Memory B cell (primary cell): Measurements from ENCODE around the gene DNAJC18.
A peak's percentile ranks its signal among the peaks of the same experiment; 100 is the strongest.
"Not testable (repeated sequence)": the region's sequence is repeated elsewhere in the genome, so short reads cannot be mapped to it uniquely, and the experiment has no call there.

Source experiments
- ATAC-seq: fragments of 150-1000 bp; cut with Tn5 transposase; 2 replicates; pipeline ENCODE4 v1.10.0; 2021; ENCODE audit warnings: low read depth, mild to moderate bottlenecking, moderate library complexity
- DNase-seq, 2 donors: peaks; one replicate each; pipeline ENCODE4 v3.0.0; 2022; ENCODE audit warnings: low spot score in 2 of 2
- H3K27ac Mint-ChIP-seq: one replicate; pipeline ENCODE4 v1.8.0; 2022; ENCODE audit warnings: mild to moderate bottlenecking, moderate library complexity, mixed read lengths
- H3K27me3 Mint-ChIP-seq: one replicate; pipeline ENCODE4 v1.8.0; 2022; ENCODE audit warnings: mixed read lengths
- H3K36me3 Mint-ChIP-seq: one replicate; pipeline ENCODE4 v1.8.0; 2022; ENCODE audit warnings: mild to moderate bottlenecking, mixed read lengths
- H3K4me1 Mint-ChIP-seq: one replicate; pipeline ENCODE4 v1.8.0; 2022; ENCODE audit warnings: mixed read lengths
- H3K4me3 Mint-ChIP-seq: one replicate; pipeline ENCODE4 v1.8.0; 2022; ENCODE audit warnings: mild to moderate bottlenecking, moderate library complexity, mixed read lengths
- H3K9me3 Mint-ChIP-seq: one replicate; pipeline ENCODE4 v1.8.0; 2022; ENCODE audit warnings: mixed read lengths

Gene DNAJC18

DNA sequence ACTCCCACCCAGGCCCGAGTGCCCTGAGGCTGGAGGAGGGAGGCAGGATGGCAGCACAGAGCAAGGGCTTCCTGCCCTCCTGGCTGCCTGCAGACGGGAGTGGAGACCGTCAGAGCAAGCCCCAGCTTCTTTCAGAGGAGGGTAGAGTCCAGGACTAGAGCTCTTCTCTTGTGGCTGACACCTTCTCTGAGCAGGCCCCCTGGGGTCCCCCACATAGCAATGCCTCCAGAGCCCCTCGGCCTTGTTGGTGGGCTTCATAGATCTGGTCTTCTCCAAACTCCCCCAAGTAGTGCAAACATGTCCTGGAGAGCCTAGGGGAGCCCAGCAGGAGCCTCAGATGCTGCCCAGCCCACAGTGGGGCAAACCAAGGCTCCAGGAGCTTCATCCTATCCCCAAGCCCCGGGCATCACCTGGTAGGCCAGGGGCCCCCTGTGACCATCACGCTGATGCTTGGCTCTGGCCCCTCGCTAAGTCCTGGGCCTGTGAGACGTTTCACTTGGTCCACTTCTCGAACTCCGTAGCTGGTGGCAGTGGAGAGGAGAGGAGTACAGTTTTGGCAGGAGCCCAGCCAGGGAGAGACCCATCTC, 51.6 kb downstream of the DNAJC18 start:
- ATAC-seq = no peak
- peak overlapping the region; percentile 90 for H3K4me3 Mint-ChIP-seq
- peak overlapping the region; percentile 91 for H3K27ac Mint-ChIP-seq
- no peaks in the 10 kb centered on the region for H3K27me3 Mint-ChIP-seq
- peaks cover 60% of the 10 kb centered on the region for H3K4me1 Mint-ChIP-seq
- no peaks in the 10 kb centered on the region for H3K9me3 Mint-ChIP-seq
- peaks cover 1% of the 10 kb centered on the region for H3K36me3 Mint-ChIP-seq
- no peak for DNase-seq

DNA sequence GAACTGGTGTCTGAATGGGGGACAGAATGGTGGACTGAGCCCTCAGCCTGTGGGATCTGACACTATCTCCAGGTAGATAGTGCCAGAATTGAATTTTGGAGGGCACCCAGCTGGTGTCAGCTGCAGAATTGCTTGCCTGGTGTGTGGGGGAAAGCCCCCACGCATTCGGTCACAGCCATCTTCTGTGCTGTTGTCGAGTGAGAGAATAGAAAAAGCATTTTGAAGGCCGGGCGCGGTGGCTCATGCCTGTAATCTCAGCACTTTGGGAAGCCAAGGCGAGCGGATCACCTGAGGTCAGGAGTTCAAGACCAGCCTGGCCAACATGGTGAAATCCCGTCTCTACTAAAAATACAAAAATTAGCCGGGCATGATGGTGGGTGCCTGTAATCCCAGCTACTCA, 52.4 kb downstream of the DNAJC18 start:
- not testable (repeated sequence) for H3K27me3 Mint-ChIP-seq, H3K9me3 Mint-ChIP-seq, DNase-seq, ATAC-seq, H3K36me3 Mint-ChIP-seq
- peaks cover 67% of the 10 kb centered on the region for H3K4me1 Mint-ChIP-seq
- H3K27ac Mint-ChIP-seq = peak overlapping the region; percentile 91
- H3K4me3 Mint-ChIP-seq = peak overlapping the region; percentile 51

DNA sequence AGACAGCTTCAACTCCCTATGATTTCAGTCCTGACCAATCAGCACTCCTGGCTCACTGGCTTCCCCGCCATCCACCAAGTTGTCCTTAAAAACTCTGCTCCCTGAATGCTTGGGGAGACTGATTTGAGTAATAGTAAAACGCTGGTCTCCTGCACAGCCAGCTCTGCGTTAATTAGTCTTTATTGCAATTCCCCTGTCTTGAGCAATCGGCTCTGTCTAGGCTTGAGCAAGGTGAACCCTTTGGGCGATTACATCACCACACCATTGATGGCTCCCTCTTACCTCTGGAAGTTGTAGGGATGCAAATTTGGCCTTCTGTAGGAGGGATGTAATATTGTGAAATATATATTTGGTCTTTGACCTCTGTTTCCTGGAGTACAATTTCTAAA, 53.3 kb downstream of the DNAJC18 start:
- H3K36me3 Mint-ChIP-seq = peaks cover 1% of the 10 kb centered on the region
- peaks cover 60% of the 10 kb centered on the region for H3K4me1 Mint-ChIP-seq
- DNase-seq = no peak
- no peak overlapping the region for H3K4me3 Mint-ChIP-seq
- H3K27ac Mint-ChIP-seq = peak overlapping the region; percentile 91
- H3K9me3 Mint-ChIP-seq = no peaks in the 10 kb centered on the region
- no peaks in the 10 kb centered on the region for H3K27me3 Mint-ChIP-seq
- ATAC-seq = no peak

DNA sequence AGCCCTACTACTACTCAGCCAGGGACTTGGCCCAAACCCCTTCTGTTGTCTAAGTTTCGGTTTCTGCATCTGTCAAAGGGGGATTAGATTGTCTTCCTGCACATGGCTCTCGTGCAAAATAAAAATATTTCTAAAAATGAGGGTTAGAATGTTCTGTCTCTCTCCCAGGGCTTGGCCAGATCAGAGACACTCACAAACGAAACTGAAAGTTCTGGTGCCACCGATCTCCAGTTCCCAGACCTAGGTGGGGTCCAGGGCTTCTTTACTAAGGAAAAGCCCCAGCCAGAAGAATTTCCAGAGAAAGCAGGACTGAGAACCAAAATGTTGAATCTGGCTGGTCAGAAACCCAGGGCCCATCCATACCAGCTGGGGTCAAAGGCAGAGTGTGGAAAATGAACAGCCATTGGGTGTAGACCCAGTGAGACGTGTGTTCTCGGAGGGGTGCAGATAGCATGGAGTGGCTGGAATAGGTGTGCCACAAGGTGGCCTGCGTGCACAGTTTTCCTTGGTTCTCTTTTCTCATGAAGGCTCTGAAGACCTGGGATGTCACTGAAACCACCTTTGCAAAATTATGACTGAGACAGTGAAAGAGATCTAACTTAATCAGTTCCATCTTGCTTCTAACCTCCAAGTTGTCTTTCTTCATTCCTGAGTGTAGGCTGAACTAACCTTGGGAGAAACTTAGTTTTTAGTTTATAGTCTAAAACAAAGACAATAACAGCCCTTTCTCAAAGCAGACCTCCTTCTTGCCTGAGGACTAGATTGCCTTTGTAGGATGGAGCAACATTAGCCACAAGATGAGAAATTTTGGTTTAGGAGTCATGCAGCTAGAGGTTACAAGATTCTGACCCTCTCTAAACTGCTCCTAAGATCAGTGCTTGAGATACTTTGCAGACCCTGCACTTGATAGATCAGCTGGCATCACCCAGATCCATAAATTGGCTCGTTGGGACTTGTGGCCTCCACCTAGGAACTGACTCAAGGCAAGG, 54.0 kb downstream of the DNAJC18 start:
- Mint-ChIP-seq H3K27me3 (no peaks in the 10 kb centered on the region), H3K4me1 (peaks cover 54% of the 10 kb centered on the region), H3K27ac (peak overlapping the region; percentile 91), H3K4me3 (peak overlapping the region; percentile 58), H3K36me3 (peaks cover 1% of the 10 kb centered on the region), H3K9me3 (no peaks in the 10 kb centered on the region)
- no peak for DNase-seq
- no peak for ATAC-seq

DNA sequence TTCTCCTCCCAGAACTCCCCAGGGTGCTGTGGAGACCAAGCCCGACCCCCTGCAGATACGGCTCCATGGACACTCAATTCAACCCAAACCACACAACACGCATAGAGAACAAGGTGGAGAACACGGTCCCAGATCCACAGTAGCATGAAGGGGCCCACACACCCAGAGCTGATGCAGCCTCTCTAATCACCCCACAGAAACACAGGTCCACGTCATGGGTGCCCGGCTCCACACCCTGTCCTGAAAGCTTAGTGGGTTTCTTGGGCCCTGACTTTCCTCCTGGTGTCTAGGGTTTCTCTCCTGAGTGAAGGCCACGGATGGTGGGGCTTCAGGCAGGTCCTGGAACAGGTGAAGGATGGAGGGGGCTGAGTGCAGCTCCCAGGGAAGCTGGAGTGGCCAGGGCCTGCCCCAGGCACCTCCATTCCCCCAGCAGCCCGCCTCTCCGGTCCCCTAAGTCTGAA, 54.7 kb downstream of the DNAJC18 start:
- H3K4me3 Mint-ChIP-seq = peak overlapping the region; percentile 58

DNA sequence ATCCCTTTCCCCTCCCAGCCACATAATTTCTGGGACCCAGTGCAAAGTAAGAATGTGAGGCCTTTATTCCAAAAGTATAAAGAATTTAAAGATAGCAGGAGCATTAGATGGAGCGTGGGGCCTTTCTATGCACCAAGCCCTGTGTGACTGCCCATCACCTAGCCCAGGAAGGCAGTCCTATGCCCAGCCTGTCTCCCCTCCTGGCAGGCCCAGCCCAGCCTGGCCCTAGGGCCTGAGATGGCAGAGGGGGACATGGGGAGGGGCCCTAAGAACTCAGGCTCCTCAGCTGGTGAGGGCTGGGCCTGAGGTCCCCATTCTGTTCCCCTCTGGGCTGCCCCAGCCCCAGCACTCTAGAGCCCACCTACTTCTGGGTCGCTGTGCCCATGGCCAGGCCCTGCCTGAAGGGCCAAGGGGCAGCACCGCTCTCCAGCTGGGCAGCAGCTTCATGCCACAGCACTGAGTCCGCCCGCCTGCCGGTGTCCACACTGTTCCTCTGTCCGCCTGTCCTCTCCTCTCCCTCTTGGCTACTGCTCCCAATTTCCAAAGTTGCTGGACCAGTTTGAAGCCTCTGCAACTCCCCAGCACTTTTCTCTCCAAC, 55.2 kb downstream of the DNAJC18 start:
- DNase-seq = no peak
- Mint-ChIP-seq H3K27ac (peak overlapping the region; percentile 45), H3K4me3 (peak overlapping the region; percentile 6), H3K36me3 (peaks cover 1% of the 10 kb centered on the region), H3K27me3 (no peaks in the 10 kb centered on the region), H3K4me1 (peaks cover 42% of the 10 kb centered on the region), H3K9me3 (no peaks in the 10 kb centered on the region)
- no peak for ATAC-seq

More for the DNA sequence above, 54.7 kb downstream of the DNAJC18 start:
- Mint-ChIP-seq H3K4me1 (peaks cover 47% of the 10 kb centered on the region), H3K9me3 (no peaks in the 10 kb centered on the region), H3K27me3 (no peaks in the 10 kb centered on the region), H3K27ac (peak overlapping the region; percentile 31), H3K36me3 (peaks cover 1% of the 10 kb centered on the region)
- DNase-seq (no peak), ATAC-seq (no peak)

DNA sequence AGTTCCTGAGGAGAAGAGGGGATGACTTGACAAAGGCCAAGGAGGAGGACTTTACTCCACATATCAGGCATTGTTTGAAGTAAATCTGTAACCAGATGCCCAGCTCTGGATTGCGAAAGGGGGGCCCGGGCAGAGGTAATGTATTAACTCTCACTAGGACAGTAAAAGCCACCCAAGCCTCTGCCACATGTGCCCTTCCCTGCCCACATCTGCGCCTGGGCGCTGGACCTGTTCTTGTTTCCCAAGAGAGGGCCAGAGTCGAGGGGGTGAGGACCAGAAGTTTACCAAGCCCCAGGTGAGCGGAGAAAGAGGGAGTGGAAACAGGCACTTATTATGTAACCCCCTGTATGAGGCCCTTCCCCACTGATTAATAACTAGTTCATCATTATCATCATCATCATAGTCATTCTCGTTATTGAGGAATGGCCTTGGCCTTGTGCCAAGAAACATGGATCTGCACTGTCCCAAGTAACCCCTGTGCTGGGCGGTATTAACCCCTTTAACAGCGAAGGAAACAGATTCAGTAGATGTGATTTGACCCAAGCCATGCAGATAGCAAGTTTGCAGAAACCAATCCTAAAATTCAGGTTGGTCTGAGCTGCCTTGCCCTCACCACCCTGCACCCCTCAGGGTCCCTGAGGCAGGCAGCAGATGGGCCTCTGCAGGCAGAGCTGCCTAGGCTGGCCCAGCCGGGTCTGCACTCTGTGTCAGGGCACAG, 55.9 kb downstream of the DNAJC18 start, which contains the start of gene SLC23A1:
SLC23A1 (minus strand) TSS at position 23 of the 718 bp plus-strand sequence. CDS start 44 bp downstream, outside the sequence.
- Mint-ChIP-seq H3K27me3 (no peaks in the 10 kb centered on the region), H3K9me3 (no peaks in the 10 kb centered on the region), H3K36me3 (peaks cover 1% of the 10 kb centered on the region), H3K4me1 (peaks cover 40% of the 10 kb centered on the region), H3K27ac (peak within 1 kb of the TSS; percentile 45), H3K4me3 (no peak within 1 kb of the TSS)
- no peak for DNase-seq
- no peak for ATAC-seq

DNA sequence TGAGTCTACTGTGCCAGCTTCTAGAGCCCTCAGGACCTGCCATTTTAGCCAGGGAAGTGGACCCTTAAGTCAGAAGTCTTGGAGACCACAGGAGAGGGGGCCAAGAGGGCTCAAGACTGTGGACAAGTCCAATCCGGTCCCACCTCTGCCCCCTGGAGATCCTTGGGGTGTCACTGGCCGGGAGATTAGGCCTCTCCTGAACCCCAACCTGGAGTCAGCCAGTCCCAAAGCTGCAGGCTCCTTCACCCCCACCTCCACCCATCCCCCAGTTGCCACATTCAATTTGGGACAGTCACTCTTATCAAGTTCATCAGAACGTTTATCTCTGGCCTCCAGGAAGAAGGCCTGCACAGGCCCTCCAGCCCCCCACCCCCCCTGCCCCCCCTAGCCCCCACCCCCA, 56.5 kb downstream of the DNAJC18 start:
- Mint-ChIP-seq H3K36me3 (peaks cover 1% of the 10 kb centered on the region), H3K27me3 (no peaks in the 10 kb centered on the region), H3K27ac (no peak overlapping the region), H3K4me1 (peaks cover 34% of the 10 kb centered on the region), H3K9me3 (no peaks in the 10 kb centered on the region), H3K4me3 (no peak overlapping the region)
- no peak for DNase-seq
- ATAC-seq = no peak

DNA sequence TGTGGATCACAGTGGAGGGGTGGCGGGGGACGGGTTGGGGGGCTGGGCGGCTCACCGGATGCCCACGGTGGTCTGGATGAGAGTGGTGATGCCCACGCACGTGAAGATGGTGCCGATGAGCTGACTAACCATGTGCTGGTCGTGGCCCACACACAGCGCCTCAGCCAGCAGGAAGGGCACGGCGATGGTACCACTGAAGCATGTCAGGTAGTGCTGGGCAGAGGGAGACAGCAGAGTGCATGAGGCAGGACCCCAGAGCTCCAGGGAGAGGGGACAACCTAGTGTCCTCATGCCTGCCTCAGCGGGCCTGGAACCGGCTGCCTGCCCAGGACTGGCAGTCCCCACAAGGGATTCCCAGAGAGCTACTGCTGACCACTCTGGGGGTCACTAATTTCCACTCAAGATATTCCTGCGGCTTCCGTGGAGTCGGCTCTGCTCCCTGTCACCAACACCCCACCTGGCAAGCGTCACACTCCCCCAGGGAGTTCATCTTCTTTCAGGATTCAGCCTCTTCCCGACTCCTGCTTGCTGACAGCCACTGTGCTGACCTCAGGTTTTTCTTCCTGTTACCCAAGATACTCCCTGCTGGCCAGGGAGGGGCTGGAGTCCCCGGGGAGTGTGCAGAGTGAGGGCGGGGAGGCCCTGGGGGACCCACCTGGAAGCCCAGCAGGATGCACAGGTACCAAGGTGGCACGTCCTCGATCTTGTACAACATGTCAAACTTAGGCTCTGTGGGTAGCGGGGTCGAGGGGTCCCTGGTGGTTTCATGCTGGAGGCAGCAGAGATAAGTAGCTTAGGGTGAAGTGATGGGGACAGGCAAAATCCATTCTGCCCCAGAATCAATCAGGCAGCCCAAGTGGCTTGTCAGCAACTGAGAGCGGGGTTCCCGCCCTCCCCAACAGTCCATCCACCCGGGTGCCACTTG, 57.2 kb downstream of the DNAJC18 start:
- DNase-seq = no peak
- Mint-ChIP-seq H3K4me1 (peaks cover 32% of the 10 kb centered on the region), H3K36me3 (peaks cover 5% of the 10 kb centered on the region), H3K4me3 (no peak overlapping the region), H3K27me3 (no peaks in the 10 kb centered on the region), H3K27ac (no peak overlapping the region), H3K9me3 (no peaks in the 10 kb centered on the region)
- ATAC-seq = no peak

DNA sequence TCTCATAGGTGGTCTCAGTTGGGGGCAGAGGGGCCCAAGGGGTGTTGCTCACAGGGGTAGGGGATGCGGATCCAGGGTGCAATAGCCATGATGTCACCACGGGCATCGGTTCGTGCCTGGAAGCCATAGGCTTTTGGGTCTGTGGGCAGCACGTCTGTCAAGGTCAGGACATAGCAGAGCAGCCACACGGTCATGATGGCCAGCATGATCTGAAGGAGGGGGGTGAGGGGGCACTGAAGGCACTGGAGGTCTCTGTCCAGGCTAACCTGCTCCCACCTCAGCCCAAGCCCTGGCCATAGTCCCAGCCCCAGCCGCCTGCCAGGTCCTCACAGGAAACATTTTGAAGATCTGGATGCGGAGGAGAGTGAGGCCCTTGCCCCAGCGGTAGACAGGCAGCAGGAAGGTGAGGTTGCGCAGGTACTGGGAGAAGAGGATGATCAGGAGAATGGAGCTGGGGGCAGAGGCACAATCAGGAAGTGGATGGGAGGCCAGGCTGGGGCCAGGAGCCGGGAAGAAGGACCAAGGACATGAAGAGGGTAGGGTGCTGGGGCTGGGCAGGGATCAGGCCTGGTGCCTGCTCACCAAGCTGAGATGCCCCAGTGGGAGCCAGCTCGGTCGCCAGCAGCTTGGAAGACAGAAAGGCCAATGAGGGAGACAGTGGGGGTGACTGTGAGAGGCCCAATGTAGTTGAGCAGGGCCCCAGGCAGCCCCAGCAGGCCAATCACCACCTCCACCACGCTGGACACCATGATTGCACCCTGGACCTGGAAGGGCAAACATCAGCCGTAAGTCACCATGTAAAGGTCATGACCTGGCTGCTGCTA, 59.5 kb downstream of the DNAJC18 start:
- no peak overlapping the region for H3K4me3 Mint-ChIP-seq
- H3K27ac Mint-ChIP-seq = no peak overlapping the region
- H3K9me3 Mint-ChIP-seq = no peaks in the 10 kb centered on the region
- ATAC-seq = no peak
- H3K4me1 Mint-ChIP-seq = peaks cover 19% of the 10 kb centered on the region
- no peaks in the 10 kb centered on the region for H3K27me3 Mint-ChIP-seq
- peaks cover 5% of the 10 kb centered on the region for H3K36me3 Mint-ChIP-seq
- no peak for DNase-seq

DNA sequence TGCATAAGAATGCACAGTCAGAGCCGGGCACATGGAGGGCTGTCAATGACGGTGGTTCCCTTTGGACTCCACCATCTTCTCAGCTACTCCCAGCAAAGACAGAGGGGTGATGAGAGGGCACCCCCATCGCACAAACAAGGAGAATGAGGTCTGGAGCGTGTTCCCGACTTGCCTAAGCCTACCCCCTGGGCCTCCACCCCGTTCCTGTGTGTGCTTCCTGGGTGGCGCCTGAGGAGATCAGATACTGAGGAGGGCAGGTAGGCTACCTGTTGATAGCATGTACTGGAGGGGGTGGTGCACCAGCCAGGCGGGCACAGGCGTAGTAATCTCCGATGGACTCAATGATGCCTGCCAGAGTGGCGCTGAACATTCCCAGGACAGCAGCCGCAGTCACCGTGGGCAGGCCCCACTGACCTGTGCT, 60.4 kb downstream of the DNAJC18 start:
- Mint-ChIP-seq H3K4me1 (peaks cover 13% of the 10 kb centered on the region), H3K27ac (no peak overlapping the region), H3K36me3 (peaks cover 5% of the 10 kb centered on the region)

DNA sequence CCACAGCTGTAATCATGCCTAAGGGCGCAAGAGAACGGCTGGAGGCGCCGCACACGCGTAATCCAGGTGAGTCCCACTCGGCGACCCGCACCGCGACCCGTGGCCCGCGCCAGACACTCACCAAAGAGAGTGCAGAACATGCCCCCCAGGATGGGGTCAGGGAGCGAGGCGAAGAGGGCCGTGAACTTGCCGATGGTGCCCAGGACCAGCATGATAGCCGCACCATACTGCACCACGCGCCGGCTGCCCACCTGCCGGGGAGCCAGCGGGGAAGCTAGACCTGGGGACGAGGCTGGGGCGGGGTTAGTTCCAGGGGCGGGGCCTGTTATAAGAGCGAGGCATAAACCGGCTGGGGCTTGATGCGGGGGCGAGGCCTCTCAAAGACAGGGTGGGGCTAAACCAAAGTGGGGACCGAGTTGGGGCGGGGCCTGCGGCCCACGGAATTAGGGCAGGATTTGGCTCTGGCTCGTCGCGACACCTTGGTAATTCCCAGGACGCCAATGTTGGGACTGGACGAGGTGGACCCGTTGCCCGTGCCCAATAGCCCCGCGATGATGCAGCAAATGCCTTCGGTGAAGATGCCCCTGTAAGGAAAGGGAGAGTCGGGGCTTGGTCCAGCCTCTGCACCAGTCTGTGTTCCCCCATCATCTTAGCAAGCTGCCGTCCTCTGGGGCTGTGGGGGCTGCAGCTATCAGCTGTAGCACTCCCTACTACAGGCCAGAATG, 61.1 kb downstream of the DNAJC18 start:
- DNase-seq = no peak
- peaks cover 5% of the 10 kb centered on the region for H3K36me3 Mint-ChIP-seq
- no peaks in the 10 kb centered on the region for H3K9me3 Mint-ChIP-seq
- H3K27me3 Mint-ChIP-seq = no peaks in the 10 kb centered on the region
- no peak overlapping the region for H3K4me3 Mint-ChIP-seq
- no peak overlapping the region for H3K27ac Mint-ChIP-seq
- peaks cover 12% of the 10 kb centered on the region for H3K4me1 Mint-ChIP-seq
- no peak for ATAC-seq

More for the DNA sequence above, 60.4 kb downstream of the DNAJC18 start:
- H3K9me3 Mint-ChIP-seq = no peaks in the 10 kb centered on the region
- DNase-seq = no peak
- H3K27me3 Mint-ChIP-seq = no peaks in the 10 kb centered on the region
- ATAC-seq = no peak
- no peak overlapping the region for H3K4me3 Mint-ChIP-seq
